PC-9 (cell line): Measurements from ENCODE around the gene HBG2. TPM values are rescaled to one million over a fixed set of nuclear protein-coding genes. Genes with fewer than 3 reads are reported as not detected.

ENCODE experiments used
- BruUV-seq: library from RNA; stranded (reverse); fragments of 400-500 nt; replicated peaks from 2 replicates; lab custom pipeline; 2021; lab: Mats Ljungman, UMichigan
- CTCF ChIA-PET: fragments of 300-600 bp; sonication (Branson Sonifier 250); formaldehyde crosslinking; loops from one replicate; lab custom pipeline; 2022; ENCODE audit warnings: antibody characterized with exemption; lab: Charles Lee
- POLR2A ChIA-PET: fragments of 300-600 bp; sonication (Branson Sonifier 250); formaldehyde crosslinking; loops from one replicate; lab custom pipeline; 2022; ENCODE audit warnings: antibody characterized with exemption; ENCODE audit not compliant: unreplicated experiment; lab: Charles Lee
- DNase-seq, 2 experiments: peaks; one replicate each; pipeline versions ENCODE4 v3.0.0 to v3.0.0-alpha.2; 2015 to 2022; ENCODE audit warnings: mixed read lengths in 1 of 2
- H2AFZ ChIP-seq: fragments of 200-600 bp; sonication (generic); 2 replicates; pipeline ENCODE4 v1.8.1; 2017; ENCODE audit warnings: antibody characterized with exemption
- H3F3A ChIP-seq: fragments of 200-600 bp; sonication (generic); 2 replicates; pipeline ENCODE4 v1.8.1; 2017; ENCODE audit warnings: antibody characterized with exemption, mild to moderate bottlenecking, low read depth; ENCODE audit not compliant: insufficient read depth
- H3K27ac ChIP-seq: fragments of 200-600 bp; sonication (generic); 2 replicates; pipeline ENCODE4 v1.6.1; 2016; ENCODE audit warnings: mixed run types
- H3K27me3 ChIP-seq: fragments of 200-600 bp; sonication (generic); 2 replicates; pipeline ENCODE4 v1.6.1; 2016; ENCODE audit warnings: low read depth, mixed run types; ENCODE audit not compliant: insufficient read depth
- H3K36me3 ChIP-seq: fragments of 200-600 bp; sonication (generic); 2 replicates; pipeline ENCODE4 v1.6.1; 2016; ENCODE audit warnings: low read depth, mixed run types
- H3K4me1 ChIP-seq: fragments of 200-600 bp; sonication (generic); replicated peaks from 2 replicates; pipeline ENCODE4 v1.6.1; 2016; ENCODE audit warnings: mixed run types; ENCODE audit not compliant: insufficient read depth
- H3K4me2 ChIP-seq: fragments of 200-600 bp; sonication (generic); 2 replicates; pipeline ENCODE4 v1.6.1; 2017; ENCODE audit warnings: mixed run types
- H3K4me3 ChIP-seq: fragments of 200-600 bp; sonication (generic); 2 replicates; pipeline ENCODE4 v1.6.1; 2016; ENCODE audit warnings: mixed run types
- H3K79me2 ChIP-seq: fragments of 200-600 bp; sonication (generic); 2 replicates; pipeline ENCODE4 v1.6.1; 2017; ENCODE audit warnings: low read depth, mixed run types
- H3K9me2 ChIP-seq: fragments of 200-600 bp; sonication (generic); 2 replicates; pipeline ENCODE4 v1.8.1; 2017; ENCODE audit warnings: mild to moderate bottlenecking; ENCODE audit not compliant: insufficient read depth
- H3K9me3 ChIP-seq: fragments of 200-600 bp; sonication (generic); 2 replicates; pipeline ENCODE4 v1.8.1; 2016; ENCODE audit warnings: low read depth; ENCODE audit not compliant: insufficient read depth
- H4K20me1 ChIP-seq: fragments of 200-600 bp; sonication (generic); 2 replicates; pipeline ENCODE4 v1.8.1; 2017; ENCODE audit not compliant: insufficient read depth
- CTCF ChIP-seq: fragments of 200-600 bp; sonication (generic); conservative IDR thresholded peaks from 2 replicates; pipeline ENCODE4 v1.6.1; 2017; ENCODE audit warnings: mixed run types, antibody characterized with exemption, mild to moderate bottlenecking, moderate library complexity
- EZH2 ChIP-seq: fragments of 200-600 bp; sonication (generic); IDR thresholded peaks from 2 replicates; pipeline ENCODE4 v1.8.0; 2017; ENCODE audit warnings: antibody characterized with exemption, low read depth
- intact Hi-C: fragments of 100-400 bp; cut with micrococcal nuclease; formaldehyde crosslinking; loops from one replicate; pipeline ENCODE4 v1.10.0; 2022; ENCODE audit not compliant: unreplicated experiment
- total RNA-seq: library from RNA; stranded (reverse); gene quantifications from 2 replicates; pipeline ENCODE4 v1.2.3, GENCODE V29; 2021

The HBG2 gene
- total RNA-seq, 1 experiment from 2014 or later, result not detected

GRCh38 chr11:5286351-5286750 lies 31.8 kb upstream of the HBG2 start:
- H4K20me1 ChIP-seq, result no peaks in the 10 kb centered on the region
- H3K4me3 ChIP-seq, result no peak overlapping the region
- intact Hi-C loops, result no loop called here
- no peaks in the 10 kb centered on the region for H3K79me2 ChIP-seq
- no peak for DNase-seq
- H3K4me2 ChIP-seq, result no peak overlapping the region
- no peak for TF ChIP-seq EZH2
- TF ChIP-seq CTCF, result no peak
- H2AFZ ChIP-seq, result no peak overlapping the region
- H3K4me1 ChIP-seq, result no peaks in the 10 kb centered on the region
- ChIA-PET CTCF (no interaction called here), POLR2A (no interaction called here)
- no peaks in the 10 kb centered on the region for H3K9me2 ChIP-seq
- no peaks in the 10 kb centered on the region for H3K27me3 ChIP-seq
- no peaks in the 10 kb centered on the region for H3K9me3 ChIP-seq
- BruUV-seq, result no TSS peak
- no peaks in the 10 kb centered on the region for H3F3A ChIP-seq
- no peaks in the 10 kb centered on the region for H3K36me3 ChIP-seq
- no peak overlapping the region for H3K27ac ChIP-seq

- H3K27ac ChIP-seq, result no peak overlapping the region
- no peak overlapping the region for H3K4me2 ChIP-seq
- TF ChIP-seq CTCF (no peak), EZH2 (no peak)
- no TSS peak for BruUV-seq
- H3K9me2 ChIP-seq, result no peaks in the 10 kb centered on the region
- H3K4me1 ChIP-seq, result peaks cover 4% of the 10 kb centered on the region
- intact Hi-C loops, result no loop called here
- H4K20me1 ChIP-seq, result no peaks in the 10 kb centered on the region
- no peak overlapping the region for H2AFZ ChIP-seq
- no peaks in the 10 kb centered on the region for H3K79me2 ChIP-seq
- no peaks in the 10 kb centered on the region for H3K9me3 ChIP-seq
- H3K36me3 ChIP-seq, result no peaks in the 10 kb centered on the region
- H3K4me3 ChIP-seq, result no peak overlapping the region
- H3F3A ChIP-seq, result 0 out of 2 replicates have a peak, but pooled peaks cover 3% of the 10 kb centered on the region
- POLR2A ChIA-PET, result no interaction called here
- no peak for DNase-seq
- CTCF ChIA-PET, result no interaction called here
- H3K27me3 ChIP-seq, result no peaks in the 10 kb centered on the region
Observed at GRCh38 chr11:5285703-5286340, 31.2 kb upstream of the HBG2 start.

GRCh38 chr11:5284637-5285036 lies 30.1 kb upstream of the HBG2 start:
- no peaks in the 10 kb centered on the region for H3K9me2 ChIP-seq
- no peak overlapping the region for H3K4me2 ChIP-seq
- no peak for DNase-seq
- peaks cover 7% of the 10 kb centered on the region for H3K4me1 ChIP-seq
- H3K27me3 ChIP-seq, result no peaks in the 10 kb centered on the region
- ChIA-PET CTCF (no interaction called here), POLR2A (no interaction called here)
- H3F3A ChIP-seq, result 0 out of 2 replicates have a peak, but pooled peaks cover 3% of the 10 kb centered on the region
- H3K36me3 ChIP-seq, result no peaks in the 10 kb centered on the region
- H3K9me3 ChIP-seq, result no peaks in the 10 kb centered on the region
- TF ChIP-seq EZH2 (no peak), CTCF (no peak)
- intact Hi-C loops, result no loop called here
- H3K4me3 ChIP-seq, result no peak overlapping the region
- H3K79me2 ChIP-seq, result no peaks in the 10 kb centered on the region
- no peaks in the 10 kb centered on the region for H4K20me1 ChIP-seq
- BruUV-seq, result no TSS peak
- H2AFZ ChIP-seq, result no peak overlapping the region
- H3K27ac ChIP-seq, result no peak overlapping the region
